GM21423 (cell line): ENCODE results near the gene PEBP1.
A peak's percentile ranks its signal among the peaks of the same experiment; 100 is the strongest.
"Not testable (repeated sequence)": the region's sequence is repeated elsewhere in the genome, so short reads cannot be mapped to it uniquely, and the experiment has no call there.

Experiments
- ATAC-seq: cut with Tn5 transposase; IDR thresholded peaks from one replicate; pipeline ENCODE4 v1.9.1; 2021; ENCODE audit warnings: mild to moderate bottlenecking, moderate library complexity; ENCODE audit not compliant: unreplicated experiment

The PEBP1 gene

GRCh38 chr12:118129436-118129835 lies 6.5 kb upstream of the PEBP1 start:
- not testable (repeated sequence) for ATAC-seq

DNA sequence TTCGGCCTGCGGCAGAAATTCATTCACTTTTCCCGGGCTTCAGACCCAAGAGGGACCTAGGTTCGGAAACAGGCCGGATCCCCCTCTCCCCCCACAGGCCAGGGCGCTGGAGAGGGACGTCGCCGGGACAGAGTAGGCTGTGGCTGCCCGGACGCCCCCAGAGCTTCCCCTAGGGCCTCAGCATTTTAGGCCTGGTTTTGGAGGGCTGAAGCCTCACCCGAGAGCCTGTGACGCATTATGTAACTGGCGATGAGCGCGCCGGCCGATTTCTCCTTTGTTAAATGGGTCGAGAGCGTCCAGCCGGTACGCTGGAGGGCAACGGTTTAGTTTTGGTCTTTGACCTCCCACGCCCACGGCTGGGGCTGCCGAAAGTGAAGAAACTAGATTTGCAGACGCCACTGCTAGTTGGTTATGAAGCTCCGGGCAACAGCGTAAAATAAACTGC lies 657 bp downstream of the PEBP1 start:
- peak; percentile 21 for ATAC-seq

DNA sequence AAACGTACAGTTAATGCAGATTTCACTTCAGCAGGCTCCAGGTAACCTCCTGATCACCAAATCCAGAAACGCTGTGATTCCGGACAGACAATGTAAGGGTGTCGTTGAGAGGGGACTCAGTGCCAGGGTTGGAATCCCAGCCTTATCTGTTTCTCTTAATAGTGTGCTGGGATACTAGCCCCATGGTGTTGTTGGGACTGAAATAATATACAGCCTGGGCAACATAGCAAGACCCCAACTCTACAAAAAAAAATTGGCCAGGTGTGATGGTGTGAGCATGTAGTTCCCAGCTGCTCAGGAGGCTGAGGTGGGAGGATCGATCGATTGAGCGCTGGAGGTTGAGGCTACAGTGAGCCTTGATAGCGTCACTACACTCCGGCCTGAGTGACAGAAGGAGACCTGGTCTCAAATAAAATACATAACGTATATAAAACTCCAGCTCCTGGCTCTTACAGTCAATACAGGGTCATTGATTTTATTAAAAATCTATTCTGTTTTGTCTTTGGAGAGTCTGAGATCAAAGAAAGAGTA lies 1.3 kb downstream of the PEBP1 start:
- no peak for ATAC-seq

DNA sequence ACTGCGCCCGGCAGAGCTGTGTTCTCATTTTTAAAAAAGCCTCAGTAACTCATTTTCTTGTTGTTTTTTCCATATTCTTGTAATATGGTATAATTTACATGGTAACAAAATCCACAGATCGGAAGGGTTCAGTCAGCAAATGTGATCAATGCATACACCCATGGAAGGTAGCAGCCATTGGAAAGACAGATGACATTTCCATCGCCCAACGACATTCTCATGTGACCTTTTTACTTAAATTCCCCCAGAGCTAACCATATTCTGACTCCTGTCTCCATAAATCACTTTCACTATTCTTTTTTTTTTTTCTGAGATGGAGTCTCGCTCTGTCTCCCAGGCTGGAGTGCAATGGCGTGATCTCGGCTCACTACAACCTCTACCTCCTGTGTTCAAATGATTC lies 4.9 kb downstream of the PEBP1 start:
- no peak for ATAC-seq

DNA sequence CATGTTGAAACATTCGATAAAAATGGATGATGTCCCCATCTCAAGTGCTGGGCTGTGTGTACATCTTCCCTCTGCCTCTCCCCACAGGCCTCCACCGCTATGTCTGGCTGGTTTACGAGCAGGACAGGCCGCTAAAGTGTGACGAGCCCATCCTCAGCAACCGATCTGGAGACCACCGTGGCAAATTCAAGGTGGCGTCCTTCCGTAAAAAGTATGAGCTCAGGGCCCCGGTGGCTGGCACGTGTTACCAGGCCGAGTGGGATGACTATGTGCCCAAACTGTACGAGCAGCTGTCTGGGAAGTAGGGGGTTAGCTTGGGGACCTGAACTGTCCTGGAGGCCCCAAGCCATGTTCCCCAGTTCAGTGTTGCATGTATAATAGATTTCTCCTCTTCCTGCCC lies 8.6 kb downstream of the PEBP1 start:
- ATAC-seq = no peak

- no peak for ATAC-seq
Observed at GRCh38 chr12:118145113-118145797, 9.3 kb downstream of the PEBP1 start.

DNA sequence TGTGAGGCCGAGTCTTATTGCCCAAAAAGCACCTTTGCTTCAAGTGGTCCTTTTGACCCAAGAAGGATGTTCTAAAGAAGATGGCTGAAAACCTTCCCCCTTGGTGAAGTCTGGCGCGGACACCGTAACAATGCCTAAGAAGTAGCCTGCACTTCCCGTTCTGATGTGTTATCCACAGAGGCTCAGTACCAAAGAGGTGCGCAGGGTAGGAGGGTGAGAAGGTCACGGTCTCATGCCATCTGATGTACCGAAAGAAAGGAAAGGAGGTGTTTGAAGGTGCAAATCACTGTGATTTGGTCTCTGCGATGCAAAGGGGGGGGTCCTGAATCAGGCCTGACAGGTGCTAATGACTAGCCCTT lies 9.9 kb downstream of the PEBP1 start:
- no peak for ATAC-seq

GRCh38 chr12:118148287-118148686 lies 12.4 kb downstream of the PEBP1 start:
- no peak for ATAC-seq

GRCh38 chr12:118150625-118151024 lies 14.7 kb downstream of the PEBP1 start:
- ATAC-seq = no peak

- no peak for ATAC-seq
Observed at GRCh38 chr12:118151755-118152154, 15.8 kb downstream of the PEBP1 start.

GRCh38 chr12:118160536-118160935 lies 24.6 kb downstream of the PEBP1 start:
- ATAC-seq = no peak

GRCh38 chr12:118164798-118165486 lies 29.0 kb downstream of the PEBP1 start:
- ATAC-seq = no peak

DNA sequence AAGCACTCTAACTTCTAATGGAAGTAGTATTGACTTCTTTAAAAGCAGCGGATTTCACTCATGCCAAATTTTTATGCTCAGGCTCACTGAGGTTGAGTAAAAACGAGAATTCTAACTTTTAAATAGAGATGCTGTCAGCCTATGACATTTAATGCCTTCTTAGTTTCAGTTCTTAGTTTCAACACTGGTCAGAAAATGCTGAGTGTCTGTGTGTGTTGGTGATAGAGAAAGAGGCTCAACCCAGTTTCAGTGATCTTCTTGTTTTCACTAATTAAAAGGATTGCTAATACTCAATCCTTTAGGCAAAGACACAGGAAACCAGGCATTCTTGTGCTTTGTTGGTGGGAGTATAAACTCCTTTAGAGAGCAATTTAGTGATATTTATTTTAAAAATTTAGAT lies 31.0 kb downstream of the PEBP1 start:
- peak; percentile 99 for ATAC-seq

- ATAC-seq = peak; percentile 92
Observed at GRCh38 chr12:118175823-118176447, 40.0 kb downstream of the PEBP1 start.

DNA sequence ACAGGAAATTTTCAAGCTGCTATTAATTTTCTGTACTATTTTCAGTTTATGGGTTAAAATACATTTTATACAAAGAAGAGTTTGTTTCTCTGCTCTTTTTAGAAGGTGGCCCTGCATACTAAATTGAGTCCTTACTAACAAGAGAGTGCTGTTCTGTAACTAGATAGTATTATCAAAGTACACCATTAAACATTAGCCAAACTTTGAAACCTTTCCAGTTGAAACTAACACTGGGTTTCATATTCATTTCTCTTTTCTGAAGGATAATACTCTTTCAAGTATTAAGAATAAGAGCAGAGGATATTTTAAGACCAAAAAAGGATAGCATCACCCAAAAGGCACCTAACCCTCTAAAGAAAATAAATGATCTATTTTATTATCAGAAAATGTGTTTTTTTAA lies 47.2 kb downstream of the PEBP1 start:
- ATAC-seq = peak; percentile 61

DNA sequence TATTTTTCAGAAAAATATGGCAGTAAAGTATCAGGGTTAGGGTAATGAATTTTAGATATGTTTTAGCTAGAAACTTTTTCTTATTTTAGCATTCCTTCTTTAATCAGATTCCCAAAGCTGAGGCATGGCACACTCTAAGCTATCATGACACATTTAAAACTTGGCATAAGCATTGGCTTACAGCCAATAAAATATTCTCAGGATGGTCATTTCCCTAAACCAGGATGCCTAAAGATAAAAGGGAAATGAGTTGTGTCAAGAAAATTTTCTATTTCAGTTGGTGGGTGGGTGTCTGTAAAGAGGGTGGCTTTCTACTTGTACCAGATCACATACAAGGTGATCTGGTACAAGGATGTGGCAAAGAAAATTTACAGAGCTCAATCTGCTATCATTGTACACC lies 47.8 kb downstream of the PEBP1 start:
- ATAC-seq = no peak

GRCh38 chr12:118185602-118186397 lies 49.9 kb downstream of the PEBP1 start:
- no peak for ATAC-seq

DNA sequence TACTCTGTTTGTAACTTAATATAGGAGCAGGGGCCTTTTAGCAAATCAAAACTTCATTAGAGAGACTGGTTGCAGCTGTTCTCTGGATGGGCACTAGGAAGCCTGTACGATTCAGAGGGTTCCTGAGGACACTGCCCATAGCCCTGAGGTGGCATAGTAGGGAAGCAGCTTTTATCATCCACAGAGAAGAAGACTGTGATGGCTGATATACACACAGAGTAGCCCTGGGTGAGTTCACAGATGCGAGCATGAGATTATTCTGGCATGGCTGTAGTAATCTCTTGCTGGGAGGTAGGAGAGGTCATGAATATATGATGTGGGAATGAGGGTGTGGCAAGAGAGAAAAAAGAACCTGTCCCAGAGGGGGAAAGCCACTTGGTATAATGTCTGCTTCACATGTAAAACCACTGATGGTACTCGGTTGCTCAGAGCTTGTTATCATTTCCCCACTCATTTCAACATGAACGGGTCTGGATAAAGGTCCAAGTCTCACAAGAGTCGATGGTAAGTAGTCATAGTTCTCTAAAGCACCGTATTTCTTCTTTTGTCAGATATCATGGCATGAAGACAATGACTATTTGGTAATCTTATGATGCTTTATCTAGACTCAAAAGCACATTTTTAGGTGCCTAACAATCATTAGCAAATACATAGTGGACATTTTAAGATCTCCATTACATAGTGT lies 52.0 kb downstream of the PEBP1 start:
- ATAC-seq = no peak

GRCh38 chr12:118188690-118189371 lies 52.9 kb downstream of the PEBP1 start:
- no peak for ATAC-seq

DNA sequence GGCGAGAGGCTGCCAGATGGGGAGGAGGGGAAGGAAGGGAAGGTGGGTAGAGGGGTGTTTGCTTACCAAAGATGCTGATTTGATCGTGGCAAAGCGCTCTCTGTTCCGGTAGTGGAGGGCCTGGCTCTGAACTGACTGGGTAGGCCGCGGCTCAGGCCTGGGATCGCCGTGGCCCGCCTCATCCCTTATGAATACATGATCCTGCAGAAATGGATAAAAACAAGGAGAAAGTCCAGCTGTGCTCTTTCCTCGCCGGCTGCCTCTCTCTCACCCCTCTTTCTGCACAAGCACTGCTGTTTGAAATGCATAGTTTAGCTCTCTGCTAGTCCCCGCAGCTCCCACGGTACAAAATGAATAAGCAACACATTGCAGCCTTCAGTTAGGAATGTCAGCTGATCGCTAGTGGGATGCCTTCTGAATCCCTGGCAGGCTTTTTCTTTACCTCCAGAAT lies 53.8 kb downstream of the PEBP1 start:
- no peak for ATAC-seq
